Measurements from ENCODE around the gene BSN.

Gene BSN

DNA sequence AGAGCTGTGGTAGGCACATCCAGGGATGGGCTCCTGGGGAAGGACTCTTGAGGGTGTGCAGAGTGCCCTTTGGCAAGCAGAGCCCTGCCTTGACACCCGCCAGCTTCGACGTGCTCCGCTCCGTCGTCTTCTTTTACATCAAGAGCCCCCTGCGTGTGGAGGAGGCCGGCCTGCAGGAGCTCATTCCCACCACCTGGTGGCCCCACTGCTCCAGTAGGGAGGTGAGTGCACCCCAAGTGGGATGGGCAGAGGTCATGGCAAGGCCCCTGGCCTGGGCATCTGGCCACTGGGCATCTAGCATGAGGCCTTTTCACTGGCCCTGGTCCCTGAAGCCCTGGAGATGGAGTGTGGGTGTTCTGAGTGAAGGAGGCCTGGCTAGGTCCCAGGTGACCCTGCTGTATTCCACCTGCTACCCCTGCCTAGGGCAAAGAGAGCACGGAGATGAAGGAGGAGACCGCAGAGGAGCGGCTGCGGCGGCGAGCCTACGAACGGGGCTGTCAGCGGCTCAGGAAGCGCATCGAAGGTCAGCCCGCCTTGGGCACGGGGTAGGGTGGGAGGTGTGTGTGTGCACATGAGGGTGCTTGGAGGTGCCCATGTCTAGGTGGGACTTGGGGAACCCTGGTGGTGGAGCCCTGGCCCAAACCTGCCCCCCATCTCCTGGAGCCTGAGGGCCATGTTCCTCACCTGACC is 147.3 kb downstream of the BSN start:
- DNase-seq: no peak

DNA sequence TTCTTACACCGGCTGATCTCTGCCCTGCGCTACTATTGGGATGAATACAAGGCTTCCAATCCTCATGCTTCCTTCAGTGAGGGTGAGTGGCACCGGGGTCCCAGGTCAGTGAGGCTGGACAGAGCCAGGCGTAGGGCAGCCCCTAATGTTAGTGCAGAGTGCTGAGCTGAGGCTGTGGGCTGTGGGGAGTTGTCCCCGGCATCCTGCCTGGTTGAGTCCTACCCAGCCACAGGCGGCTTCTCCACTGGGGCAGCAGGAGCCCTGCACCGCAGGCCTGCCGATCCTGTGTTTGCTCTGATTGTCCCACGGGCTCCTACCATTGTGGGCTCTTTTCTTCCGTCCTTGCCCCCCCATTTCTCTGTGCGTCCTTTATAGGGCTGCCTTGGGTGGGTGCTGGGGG is 148.4 kb downstream of the BSN start:
- DNase-seq: no peak

DNA sequence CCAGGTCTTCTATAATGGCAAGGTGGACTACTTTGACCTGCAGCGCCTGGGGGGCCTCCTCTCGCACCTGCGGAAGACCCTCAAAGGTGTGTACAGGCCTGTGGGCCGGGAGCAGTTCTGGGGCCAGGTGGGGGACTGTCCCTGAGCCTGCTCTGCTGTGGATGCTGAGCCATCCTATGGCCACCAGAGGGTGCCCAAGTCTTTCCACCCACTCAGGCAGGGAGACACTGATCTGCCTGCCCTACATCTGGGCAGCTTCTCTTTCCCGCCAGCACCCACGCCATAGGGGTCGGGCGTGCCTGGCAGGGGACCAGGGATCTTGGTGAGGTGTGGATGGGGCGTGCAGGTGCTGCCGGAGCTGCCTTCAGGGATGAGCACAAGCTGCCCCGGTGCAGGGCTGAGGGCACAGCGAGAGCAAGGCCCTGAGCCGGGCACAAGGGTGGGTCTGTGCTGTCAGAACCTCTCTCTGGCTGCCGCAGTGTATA is 149.2 kb downstream of the BSN start:
- peak; percentile 4 to 24 for DNase-seq

DNA sequence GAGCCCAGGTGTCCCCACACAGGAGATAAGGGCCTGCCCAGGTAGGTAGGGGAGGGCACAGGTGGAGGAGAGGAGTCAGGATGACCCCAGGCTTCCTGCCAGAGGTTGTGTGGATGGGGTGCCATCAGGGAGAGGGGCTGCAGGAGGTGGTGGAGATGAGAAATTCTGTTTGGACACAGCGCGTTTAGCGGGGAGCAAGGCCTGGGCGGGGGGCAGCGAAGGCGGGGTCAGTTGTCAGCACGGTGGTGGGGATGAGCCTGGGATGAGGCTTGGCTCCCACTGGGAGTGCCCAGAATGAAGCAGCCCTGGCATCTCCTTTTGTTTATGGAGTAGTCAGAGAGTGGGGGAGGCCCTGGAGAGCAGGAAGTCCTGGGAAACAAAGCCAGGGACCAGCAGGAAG is 149.7 kb downstream of the BSN start:
- no peak for DNase-seq

DNA sequence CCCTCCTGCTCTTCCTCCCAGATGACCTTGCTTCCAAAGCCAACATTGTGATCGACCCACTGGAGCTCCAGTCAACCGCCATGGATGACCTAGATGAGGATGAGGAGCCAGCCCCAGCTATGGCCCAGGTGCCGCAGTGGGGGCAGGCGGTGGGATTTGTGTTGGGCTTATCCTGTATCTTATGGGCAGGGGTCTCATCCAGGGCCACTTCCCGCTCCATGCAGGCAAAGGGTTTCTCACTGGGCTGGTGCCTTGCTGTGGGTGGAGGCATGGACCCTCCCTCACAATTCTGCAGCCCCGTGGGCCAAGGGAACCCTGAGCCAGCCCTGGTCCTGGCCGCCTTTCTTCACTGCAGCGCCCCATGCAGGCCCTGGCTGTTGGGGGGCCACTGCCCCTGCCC is 150.4 kb downstream of the BSN start:
- DNase-seq: no peak

DNA sequence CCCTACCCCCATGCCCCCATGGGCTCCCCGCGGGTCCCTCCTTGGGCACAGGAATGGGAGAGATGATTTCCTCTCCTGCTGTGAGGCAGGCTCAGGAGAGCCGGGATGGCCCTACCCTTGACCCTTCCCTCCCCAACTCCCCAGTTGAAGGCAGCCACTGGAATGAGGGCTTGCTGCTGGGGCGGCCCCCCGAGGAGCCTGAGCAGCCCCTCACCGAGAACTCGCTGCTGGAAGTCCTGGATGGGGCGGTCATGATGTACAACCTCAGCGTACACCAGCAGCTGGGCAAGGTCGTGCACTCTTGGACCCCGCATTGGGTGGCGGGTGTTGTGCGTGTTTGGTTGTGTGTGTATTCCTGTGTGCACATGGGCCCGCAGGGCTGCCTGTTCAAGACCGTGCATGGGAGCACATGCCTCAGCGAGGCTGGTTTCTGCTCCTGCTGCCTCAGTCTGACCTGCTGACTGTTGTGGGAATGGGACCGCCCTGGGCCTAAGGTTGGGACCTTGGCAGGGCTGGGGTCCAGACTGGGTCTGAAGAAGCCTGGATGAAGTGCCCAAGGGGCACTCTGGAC is 151.2 kb downstream of the BSN start:
- DNase-seq: no peak

DNA sequence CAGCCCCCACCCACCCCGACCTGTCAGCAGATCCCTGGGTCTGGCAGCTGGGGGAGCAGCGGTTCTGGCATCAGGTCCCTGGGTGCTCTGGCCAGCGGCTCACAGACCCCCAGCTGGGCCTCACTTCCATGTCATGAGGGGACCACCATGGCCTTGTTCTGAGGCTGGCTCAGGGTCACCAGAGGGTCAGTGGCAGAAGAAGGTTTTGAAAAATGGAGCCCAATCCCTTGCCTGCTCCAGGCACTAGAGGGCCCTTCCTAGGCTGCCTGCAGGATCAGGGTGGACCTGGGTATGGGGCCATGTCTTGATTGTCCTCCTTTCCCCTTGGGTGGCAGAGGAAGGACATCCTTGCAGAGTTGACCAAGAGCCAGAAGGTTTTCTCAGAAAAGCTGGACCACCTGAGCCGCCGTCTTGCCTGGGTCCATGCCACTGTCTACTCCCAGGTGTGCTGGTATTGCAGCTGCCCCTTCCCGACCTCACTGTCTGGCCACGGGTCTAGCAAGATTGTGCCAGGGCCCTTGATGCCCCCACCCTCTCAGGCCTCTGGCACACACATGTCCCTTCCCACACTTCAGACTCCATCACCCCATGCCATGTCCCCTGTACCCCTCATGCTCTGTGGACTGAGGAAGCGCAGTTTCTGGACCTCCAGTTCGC is 152.3 kb downstream of the BSN start:
- DNase-seq: no peak

DNA sequence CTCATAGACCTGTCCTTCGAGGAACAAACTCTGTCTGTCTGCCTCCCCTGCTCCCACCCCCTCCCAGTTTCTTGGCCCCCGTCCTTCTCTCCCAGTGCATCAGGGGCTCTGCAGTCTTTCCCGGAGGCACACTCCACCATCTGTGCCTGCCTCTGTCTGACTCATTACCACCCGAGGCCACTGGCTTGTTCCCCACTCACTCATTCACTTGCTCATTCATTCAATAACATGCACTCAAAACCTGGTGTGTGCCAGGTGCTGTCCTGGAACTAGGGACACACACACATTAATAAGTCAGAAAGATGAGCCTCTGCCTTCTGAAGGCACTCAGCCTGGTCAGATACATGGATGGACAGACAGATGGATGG is 152.8 kb downstream of the BSN start:
- no peak for DNase-seq

DNA sequence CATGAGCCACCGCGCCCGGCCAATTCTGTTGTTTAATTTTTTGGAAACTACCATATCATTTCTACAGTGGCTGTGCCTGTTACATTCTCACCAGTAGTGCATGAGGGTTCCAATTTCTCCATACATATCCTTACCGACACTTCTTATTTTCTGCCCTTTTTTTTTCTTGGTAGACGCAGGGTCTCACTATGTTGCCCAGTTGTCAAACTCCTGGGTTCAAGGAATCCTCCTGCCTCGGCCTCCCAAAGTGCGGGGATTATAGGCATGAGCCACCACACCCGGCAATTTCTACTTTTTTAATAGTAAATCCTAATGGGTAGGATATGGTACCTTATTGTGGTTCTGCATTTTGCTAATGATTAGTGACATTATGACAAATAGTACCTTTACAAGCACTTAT is 155.6 kb downstream of the BSN start:
- no peak for DNase-seq

DNA sequence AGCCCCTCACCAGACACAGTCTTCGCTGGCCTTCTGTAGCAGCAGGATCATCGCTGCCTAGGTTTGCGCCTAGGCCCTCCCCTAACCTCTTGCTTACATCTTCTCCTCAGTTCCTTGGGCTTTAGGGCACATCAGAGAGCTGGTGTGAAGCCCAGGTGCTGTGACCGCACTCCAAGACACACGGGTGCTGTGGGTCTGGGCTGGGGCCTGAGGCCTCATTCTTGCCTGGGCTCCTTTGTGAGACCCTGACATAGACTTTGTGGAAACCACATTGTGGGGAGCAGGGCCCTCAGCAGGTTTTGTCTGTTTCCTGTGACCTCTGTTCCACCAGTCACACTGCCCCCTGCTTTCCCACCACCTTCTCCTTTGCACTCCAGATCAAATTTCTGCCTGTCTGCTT is 157.2 kb downstream of the BSN start:
- no peak for DNase-seq

DNA sequence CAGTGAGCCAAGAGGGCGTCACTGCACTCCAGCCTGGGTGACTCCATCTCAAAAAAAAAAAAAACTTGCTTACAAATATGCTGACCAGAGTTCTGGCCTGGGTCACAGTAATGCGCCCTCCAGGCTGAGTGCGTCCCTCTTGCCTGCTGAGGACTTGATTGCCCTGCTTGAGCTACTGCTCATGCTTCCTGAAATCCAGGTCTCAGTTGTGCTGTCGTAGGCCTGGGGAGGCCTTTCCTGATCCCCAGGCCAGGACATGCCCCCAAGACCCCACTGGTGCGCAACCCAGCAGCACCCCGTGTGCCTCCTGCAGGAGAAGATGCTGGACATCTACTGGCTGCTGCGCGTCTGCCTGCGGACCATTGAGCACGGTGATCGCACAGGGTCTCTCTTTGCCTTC is 157.9 kb downstream of the BSN start:
- no peak for DNase-seq

DNA sequence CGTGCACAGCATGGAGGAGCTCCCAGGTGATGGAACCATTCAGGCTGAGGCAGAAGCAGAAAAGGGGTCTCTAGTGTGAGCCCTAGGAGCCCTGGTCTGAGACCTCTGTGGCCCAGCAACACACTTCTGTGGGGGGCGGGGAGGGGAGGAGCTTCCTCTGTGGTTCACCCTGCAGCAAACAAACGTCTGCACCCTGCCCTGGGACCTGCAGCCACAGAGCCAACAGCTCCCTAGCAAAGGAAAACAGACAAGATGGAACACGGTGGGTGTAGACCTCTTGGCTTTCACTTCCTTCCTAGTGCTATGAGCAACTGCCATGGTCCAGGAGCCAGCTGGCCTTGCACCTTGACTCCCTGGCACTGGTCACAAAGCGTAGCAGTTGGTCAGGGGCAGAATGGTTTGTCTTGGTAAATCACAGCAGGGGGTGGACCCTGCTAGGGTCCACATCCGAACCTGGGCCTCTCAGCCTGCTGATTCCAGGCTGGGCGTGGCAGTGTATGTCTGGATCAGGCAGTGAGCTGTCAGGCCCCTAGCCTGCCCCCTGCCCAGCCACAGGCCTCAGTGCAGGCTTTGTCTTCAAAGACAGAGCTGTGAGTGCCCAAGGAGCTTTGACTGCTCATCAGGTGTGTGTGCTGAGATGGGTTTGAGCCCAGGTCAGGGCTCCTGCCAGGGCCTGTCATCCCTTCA is 158.5 kb downstream of the BSN start:
- no peak for DNase-seq

DNA sequence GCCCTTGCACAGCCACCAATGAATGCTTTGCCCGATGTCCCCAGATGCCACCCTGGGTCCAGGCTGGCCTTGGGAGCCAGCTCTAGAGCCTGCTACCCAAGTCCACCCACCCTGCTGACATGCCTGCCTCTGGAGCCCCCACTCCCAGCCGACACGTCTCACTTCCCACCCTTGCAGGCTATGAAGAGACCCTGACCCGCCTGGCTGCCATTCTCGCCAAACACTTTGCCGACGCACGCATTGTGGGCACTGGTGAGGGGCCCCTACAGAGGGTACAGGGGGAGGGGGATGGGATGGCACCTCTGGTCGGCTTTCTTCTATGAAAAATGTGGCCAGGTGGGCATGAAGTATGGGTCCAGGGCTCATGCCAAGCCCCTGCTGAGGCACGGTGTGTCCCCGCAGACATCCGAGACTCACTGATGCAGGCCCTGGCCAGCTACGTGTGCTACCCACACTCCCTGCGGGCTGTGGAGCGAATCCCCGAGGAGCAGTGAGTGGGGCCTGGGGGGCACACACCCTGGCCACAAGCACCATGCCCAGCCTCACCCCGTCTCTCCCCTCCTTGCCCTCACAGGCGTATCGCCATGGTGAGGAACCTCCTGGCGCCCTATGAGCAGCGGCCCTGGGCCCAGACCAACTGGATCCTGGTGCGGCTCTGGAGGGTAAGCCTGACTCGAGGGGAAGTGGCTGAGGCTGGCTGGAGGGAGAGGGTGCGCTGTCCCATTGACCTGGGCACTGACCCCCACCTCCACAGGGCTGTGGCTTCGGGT is 159.2 kb downstream of the BSN start:
- no peak for DNase-seq

DNA sequence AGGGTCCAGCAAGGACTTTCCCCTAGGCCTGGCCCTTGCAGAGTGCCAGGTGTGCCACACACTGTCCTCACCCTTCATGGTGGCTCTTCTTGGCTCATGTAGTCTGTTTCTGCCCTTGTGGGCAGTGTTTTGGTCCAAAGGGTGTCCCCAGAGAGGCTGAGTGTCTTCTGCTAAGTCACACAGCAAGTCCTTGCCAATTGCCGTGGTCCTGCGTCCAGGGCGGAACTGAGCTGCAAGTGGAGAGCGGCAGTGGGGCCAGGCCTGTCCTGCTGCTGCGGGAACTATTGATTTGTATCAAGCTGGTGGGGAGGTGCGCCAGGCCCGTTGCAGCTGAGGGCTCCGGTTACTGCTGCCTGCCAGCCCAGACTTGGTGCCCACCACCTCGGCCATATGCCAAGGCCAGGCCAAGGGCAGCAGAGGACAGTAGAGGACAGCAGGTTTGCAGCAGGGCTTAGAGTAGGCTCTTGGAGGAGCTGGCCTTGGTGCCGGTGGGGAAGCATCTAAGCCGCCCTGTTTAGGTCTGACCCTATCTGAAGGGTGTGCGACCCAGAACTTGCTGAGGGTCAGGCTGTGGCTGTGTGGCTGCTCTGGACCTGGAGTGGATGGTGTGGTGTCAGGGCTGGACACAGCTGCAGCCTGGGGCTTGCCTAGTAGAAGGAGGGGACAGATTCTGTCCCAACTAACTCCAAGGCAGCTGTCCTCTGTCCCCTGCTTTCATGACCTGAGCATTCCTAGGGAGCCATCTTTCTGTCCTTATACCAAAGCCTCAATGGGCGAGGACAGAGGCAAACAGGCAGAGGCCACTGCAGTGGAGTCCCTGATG is 160.7 kb downstream of the BSN start:
- no peak for DNase-seq

DNA sequence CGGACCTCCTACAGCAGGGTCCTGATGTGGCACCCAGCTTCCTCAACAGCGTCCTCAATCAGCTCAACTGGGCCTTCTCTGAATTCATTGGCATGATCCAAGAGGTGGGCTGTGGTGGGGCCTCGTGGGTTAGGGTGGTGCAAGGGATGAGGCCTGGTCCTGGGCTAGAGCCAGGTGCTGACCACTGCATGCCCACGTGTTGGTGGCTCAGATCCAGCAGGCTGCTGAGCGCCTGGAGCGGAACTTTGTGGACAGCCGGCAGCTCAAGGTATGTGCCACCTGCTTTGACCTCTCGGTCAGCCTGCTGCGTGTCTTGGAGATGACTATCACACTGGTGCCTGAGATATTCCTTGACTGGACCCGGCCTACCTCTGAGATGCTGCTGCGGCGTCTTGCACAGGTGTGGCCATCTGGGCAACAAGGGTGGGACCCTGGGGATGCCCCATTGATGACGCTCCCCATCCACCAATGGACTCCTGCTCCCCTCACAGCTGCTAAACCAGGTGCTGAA is 161.4 kb downstream of the BSN start:
- DNase-seq: no peak

DNA sequence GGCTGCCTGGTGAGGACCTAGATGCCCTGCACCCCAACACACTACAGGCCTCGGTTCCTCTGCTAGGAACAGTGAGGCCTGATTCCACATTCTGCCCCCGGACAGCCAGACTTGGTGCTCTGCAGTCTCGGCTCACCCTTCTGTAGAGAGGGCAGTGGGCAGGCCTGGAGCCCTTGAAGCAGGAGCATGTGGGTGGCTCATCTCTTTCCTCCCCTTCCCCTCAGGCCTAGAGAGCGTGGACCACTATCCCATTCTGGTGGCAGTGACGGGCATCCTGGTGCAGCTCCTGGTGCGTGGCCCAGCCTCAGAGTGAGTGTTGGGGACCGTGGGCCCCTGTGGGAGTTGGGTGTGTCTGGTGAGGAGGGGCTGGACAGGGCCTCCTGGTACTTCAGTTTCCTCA is 161.9 kb downstream of the BSN start:
- no peak for DNase-seq

DNA sequence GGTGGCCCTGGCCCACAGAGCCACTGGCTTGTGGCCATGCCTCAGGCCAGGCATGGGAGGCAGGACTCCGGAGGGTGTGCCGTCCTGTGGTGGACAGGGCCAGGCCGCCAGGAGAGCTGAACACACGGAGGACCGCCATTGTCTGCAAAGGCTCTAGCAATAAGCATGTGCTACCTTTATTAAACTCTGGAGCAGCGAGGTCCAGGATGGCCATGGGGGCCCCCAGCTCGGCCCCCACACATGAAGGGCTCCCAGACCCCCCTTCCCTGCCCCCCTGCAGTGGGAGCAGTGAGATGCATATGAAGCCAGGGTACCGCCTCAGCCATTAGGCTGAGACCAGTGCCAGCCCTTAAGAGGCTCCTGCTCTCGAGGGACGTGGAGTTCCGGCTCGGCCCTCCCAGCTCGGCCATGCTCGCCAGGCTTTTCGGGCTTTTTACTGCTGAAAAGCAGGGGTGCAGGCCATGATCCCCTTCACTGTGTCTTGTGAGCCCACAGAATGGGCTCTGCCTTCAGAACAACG is 162.5 kb downstream of the BSN start:
- DNase-seq: no peak

DNA sequence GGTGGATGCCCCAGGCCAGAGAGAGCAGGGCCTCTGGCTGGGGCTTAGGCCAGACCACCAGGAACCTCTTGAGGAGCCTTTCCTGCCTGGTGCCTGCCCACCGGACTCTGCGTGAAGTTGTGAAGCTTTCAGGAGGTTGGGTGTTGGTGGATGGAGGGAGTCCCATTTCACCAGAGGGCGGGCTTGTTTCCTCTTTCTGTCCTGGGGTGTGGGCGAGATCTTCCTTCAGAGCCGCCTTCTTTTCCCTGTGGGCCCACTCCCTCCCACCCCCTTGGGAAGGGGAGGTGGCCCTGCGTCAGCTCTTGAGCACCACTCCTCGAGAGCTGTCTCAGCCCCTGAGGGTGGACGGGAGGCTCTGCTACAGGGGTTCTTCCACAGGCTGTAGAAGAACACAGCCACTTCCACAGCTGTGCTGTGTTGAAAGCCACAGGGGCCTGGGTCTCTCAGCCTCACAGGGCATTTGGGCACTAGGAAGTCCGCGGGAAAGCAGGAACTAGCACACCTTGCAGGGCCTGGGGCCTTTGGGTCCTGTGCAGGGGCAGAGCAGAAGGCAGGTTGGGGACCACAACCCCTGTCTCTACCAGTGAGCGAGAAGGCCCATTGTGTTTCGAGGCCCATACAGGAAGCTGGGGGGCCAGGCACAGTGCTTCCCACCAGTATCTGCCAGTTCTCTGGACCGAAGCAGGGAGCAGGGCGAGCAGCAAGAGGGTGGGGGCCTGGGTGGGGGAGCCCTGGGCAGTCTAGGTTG is 163.1 kb downstream of the BSN start:
- DNase-seq: no peak

DNA sequence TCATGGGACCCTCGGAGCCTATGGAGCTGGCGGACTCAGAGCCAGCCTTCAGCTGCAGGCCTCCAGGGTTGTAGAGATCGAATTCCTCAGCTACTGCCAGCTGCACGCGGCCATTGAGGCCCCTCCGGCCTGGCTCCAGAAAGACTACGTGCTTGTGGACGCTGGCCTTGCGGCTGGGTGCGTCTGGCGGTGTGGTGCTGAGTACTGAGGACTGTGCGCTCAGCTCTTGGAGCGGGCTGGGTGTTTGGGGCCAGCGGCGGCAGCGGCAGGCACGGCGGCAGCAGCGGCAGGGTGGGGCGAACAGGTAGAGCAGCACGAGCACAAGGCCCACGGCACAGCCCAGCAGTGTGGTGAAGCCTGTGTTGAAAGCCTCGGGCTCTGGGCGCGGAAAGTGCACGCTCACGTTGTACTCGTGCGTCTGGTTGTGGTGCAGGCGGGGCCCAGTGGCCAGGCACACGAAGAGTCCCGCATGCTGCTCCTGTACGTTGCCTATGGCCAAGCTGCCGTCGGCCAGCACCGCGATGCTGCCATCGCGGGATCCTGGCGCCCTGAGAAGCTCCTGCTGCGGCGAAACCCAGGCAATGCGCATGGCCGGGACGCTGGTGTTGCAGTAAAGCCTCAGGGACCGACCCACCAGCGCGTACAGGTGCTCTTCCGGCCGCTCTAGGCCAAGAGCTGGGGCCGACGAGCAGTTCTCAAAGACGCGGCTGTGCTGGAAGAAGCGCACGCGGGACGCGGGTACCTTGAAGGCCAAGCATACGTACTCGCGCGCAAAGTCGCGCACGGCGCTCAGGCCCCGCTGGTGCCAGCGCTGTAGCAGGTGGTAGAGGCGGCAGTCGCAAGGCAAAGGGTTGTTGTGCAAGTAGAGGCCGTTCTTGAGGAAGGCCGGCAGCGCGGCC is 163.9 kb downstream of the BSN start:
- DNase-seq: no peak

DNA sequence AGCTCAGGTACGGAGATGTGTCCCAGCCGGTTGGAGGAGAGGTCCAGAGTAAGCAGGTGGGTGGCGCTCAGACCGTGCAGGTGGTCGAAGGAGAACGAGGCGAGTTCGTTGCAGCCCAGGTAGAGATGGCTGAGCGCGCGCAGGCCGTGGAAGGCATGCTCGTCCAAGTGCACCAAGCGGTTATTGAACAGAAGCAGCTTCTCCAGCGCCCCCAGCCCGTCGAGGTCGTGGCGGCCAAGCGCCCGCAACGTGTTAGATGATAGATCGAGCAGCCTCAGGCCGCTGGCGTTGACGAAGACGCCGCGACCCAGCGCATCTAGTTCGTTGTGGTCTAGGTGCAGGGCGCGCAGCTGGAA is 164.6 kb downstream of the BSN start:
- DNase-seq: no peak

Data from NCI-H1930 (cell line).